Fibroblast of the aortic adventitia (primary cell): Measurements from ENCODE around the gene COL4A4. TPM values are rescaled to one million over a fixed set of nuclear protein-coding genes. Genes with fewer than 3 reads are reported as not detected.
A peak's percentile ranks its signal among the peaks of the same experiment; 100 is the strongest.

Experiments
- DNase-seq: peaks from one replicate; pipeline ENCODE4 v3.0.0-alpha.2; 2010; ENCODE audit warnings: low read depth
- H3K4me3 ChIP-seq: 2 replicates; pipeline ENCODE4 v1.5.1; 2011; ENCODE audit warnings: low read depth, mild to moderate bottlenecking, control low read depth, low read length, moderate library complexity
- CTCF ChIP-seq: IDR thresholded peaks from 2 replicates; pipeline ENCODE4 v1.5.1; 2011; ENCODE audit warnings: mild to moderate bottlenecking, low read length, control low read depth, inconsistent platforms; ENCODE audit not compliant: insufficient read depth
- total RNA-seq: library from RNA; depleted of rRNA; stranded (reverse); fragments of >200 nt; gene quantifications from 2 replicates; pipeline ENCODE4 v1.2.3, GENCODE V29; 2012; ENCODE audit warnings: low replicate concordance

Gene COL4A4
- total RNA-seq, 1 donor, result 2.6 TPM

- peak; percentile 27 for DNase-seq
- TF ChIP-seq CTCF, result no peak
- H3K4me3 ChIP-seq, result no peak overlapping the region
Observed at GRCh38 chr2:227010433-227010832, 153.6 kb downstream of the COL4A4 start.

- no peak for TF ChIP-seq CTCF
- no peak overlapping the region for H3K4me3 ChIP-seq
- DNase-seq, result no peak
Observed at GRCh38 chr2:227007940-227008339, 156.1 kb downstream of the COL4A4 start.

GRCh38 chr2:227007148-227007547 lies 156.9 kb downstream of the COL4A4 start:
- no peak overlapping the region for H3K4me3 ChIP-seq
- no peak for DNase-seq
- TF ChIP-seq CTCF, result no peak

GRCh38 chr2:227006189-227006897 lies 157.7 kb downstream of the COL4A4 start:
- DNase-seq, result no peak
- no peak overlapping the region for H3K4me3 ChIP-seq
- TF ChIP-seq CTCF, result no peak

GRCh38 chr2:227004482-227004881 lies 159.5 kb downstream of the COL4A4 start:
- no peak for DNase-seq
- no peak for TF ChIP-seq CTCF
- H3K4me3 ChIP-seq, result no peak overlapping the region

GRCh38 chr2:227000123-227000522 lies 163.9 kb downstream of the COL4A4 start:
- no peak for DNase-seq
- no peak overlapping the region for H3K4me3 ChIP-seq
- no peak for TF ChIP-seq CTCF

- TF ChIP-seq CTCF, result no peak
- H3K4me3 ChIP-seq, result no peak overlapping the region
- DNase-seq, result peak; percentile 25
Observed at GRCh38 chr2:226999661-227000060, 164.3 kb downstream of the COL4A4 start.
